Epidermal melanocyte (primary cell): ENCODE measurements around the gene NPAS1.
"Not testable (repeated sequence)": the region's sequence is repeated elsewhere in the genome, so short reads cannot be mapped to it uniquely, and the experiment has no call there.

Experiments
- DNase-seq: peaks from one replicate; pipeline ENCODE4 v3.0.0; 2011; ENCODE audit warnings: low spot score; ENCODE audit not compliant: insufficient read length

Gene NPAS1

GRCh38 chr19:47074621-47075020 lies 55.0 kb downstream of the NPAS1 start:
- DNase-seq: no peak

GRCh38 chr19:47075179-47075810 lies 55.7 kb downstream of the NPAS1 start:
- no peak for DNase-seq

GRCh38 chr19:47075941-47076340 lies 56.3 kb downstream of the NPAS1 start:
- no peak for DNase-seq

GRCh38 chr19:47078351-47078750 lies 58.7 kb downstream of the NPAS1 start:
- DNase-seq: not testable (repeated sequence)

GRCh38 chr19:47081095-47081494 lies 61.5 kb downstream of the NPAS1 start:
- no peak for DNase-seq

GRCh38 chr19:47082493-47082892 lies 62.9 kb downstream of the NPAS1 start:
- no peak for DNase-seq

- DNase-seq: no peak
Measured at GRCh38 chr19:47084879-47085439, 65.3 kb downstream of the NPAS1 start.

- DNase-seq: no peak
Measured at GRCh38 chr19:47086280-47086679, 66.6 kb downstream of the NPAS1 start.

- DNase-seq: no peak
Measured at GRCh38 chr19:47089767-47090350, 70.2 kb downstream of the NPAS1 start.

- DNase-seq: no peak
Measured at GRCh38 chr19:47093254-47093653, 73.6 kb downstream of the NPAS1 start.

- no peak for DNase-seq
Measured at GRCh38 chr19:47093841-47094240, 74.2 kb downstream of the NPAS1 start.

- no peak for DNase-seq
Measured at GRCh38 chr19:47094557-47095475, 75.2 kb downstream of the NPAS1 start.
